CD8-positive, alpha-beta memory T cell (primary cell): Measurements from ENCODE around the gene SLC39A9. TPM values are rescaled to one million over a fixed set of nuclear protein-coding genes. Genes with fewer than 3 reads are reported as not detected.

Experiments used
- CTCF ChIA-PET: fragments of 350-600 bp; sonication (Branson Sonifier 250); formaldehyde crosslinking; loops from one replicate; lab custom pipeline; 2021; ENCODE audit warnings: antibody characterized with exemption; lab: Charles Lee
- POLR2A ChIA-PET: fragments of 350-600 bp; sonication (Branson Sonifier 250); formaldehyde crosslinking; loops from one replicate; lab custom pipeline; 2021; ENCODE audit warnings: antibody characterized with exemption; lab: Charles Lee
- DNase-seq, 5 donors: peaks; one replicate each; pipeline versions ENCODE4 v3.0.0 to v3.0.0-alpha.2; 2020 to 2022; ENCODE audit warnings: mixed read lengths in 1 of 5
- H3K27ac ChIP-seq: one replicate; pipeline ENCODE4 v1.7.0; 2013; ENCODE audit warnings: low read depth, mild to moderate bottlenecking, low read length, moderate library complexity
- H3K27me3 ChIP-seq: 2 replicates; pipeline ENCODE4 v1.7.0; 2013; ENCODE audit warnings: low read length, mild to moderate bottlenecking; ENCODE audit not compliant: insufficient read depth, poor library complexity, severe bottlenecking
- H3K36me3 ChIP-seq: 2 replicates; pipeline ENCODE4 v1.7.0; 2013; ENCODE audit warnings: mild to moderate bottlenecking, low read length, moderate library complexity; ENCODE audit not compliant: insufficient read depth
- H3K4me1 ChIP-seq: 2 replicates; pipeline ENCODE4 v1.7.0; 2013; ENCODE audit warnings: mild to moderate bottlenecking, low read length, moderate library complexity; ENCODE audit not compliant: insufficient read depth
- H3K4me3 ChIP-seq: 2 replicates; pipeline ENCODE4 v1.7.0; 2013; ENCODE audit warnings: mild to moderate bottlenecking, low read length
- H3K9me3 ChIP-seq: 2 replicates; pipeline ENCODE4 v1.7.0; 2013; ENCODE audit warnings: mild to moderate bottlenecking, low read length
- H3K27ac Mint-ChIP-seq, 8 donors: one replicate each; pipeline ENCODE4 v1.8.0; 2020 to 2021; ENCODE audit warnings: mixed read lengths in 8 of 8, mild to moderate bottlenecking in 6 of 8, inconsistent platforms in 3 of 8, moderate library complexity in 3 of 8
- H3K27me3 Mint-ChIP-seq, 2 donors: one replicate each; pipeline ENCODE4 v1.8.0; 2020 to 2021; ENCODE audit warnings: mixed read lengths in 2 of 2, mild to moderate bottlenecking in 1 of 2, moderate library complexity in 1 of 2
- H3K36me3 Mint-ChIP-seq, 3 donors: one replicate each; pipeline ENCODE4 v1.8.0; 2020 to 2021; ENCODE audit warnings: mixed read lengths in 3 of 3, inconsistent platforms in 1 of 3, mild to moderate bottlenecking in 1 of 3
- H3K4me1 Mint-ChIP-seq, 3 donors: one replicate each; pipeline ENCODE4 v1.8.0; 2020 to 2021; ENCODE audit warnings: mixed read lengths in 3 of 3, inconsistent platforms in 1 of 3, mild to moderate bottlenecking in 1 of 3
- H3K4me3 Mint-ChIP-seq, 7 donors: one replicate each; pipeline ENCODE4 v1.8.0; 2020 to 2021; ENCODE audit warnings: mixed read lengths in 7 of 7, mild to moderate bottlenecking in 6 of 7, moderate library complexity in 4 of 7, inconsistent platforms in 2 of 7
- H3K9me3 Mint-ChIP-seq, 5 donors: one replicate each; pipeline ENCODE4 v1.8.0; 2020 to 2022; ENCODE audit warnings: mixed read lengths in 5 of 5, mild to moderate bottlenecking in 3 of 5, moderate library complexity in 2 of 5, inconsistent platforms in 1 of 5
- polyA plus RNA-seq: library from polyadenylated mRNA; unstranded; fragments of 300-500 nt; fragmentation: Illumina TruSeq; gene quantifications from one replicate; pipeline ENCODE4 v1.2.3, GENCODE V29; 2021
- total RNA-seq, 2 experiments: library from RNA; stranded (reverse); gene quantifications; one replicate each; pipeline ENCODE4 v1.2.3, GENCODE V29; 2021

Gene SLC39A9
- total and polyA plus RNA-seq, 3 experiments from 2014 or later: 18.9 to 53.6 (median 51.3) TPM

- Histone ChIP-seq H3K27ac (no peak overlapping the region), H3K4me1 (peaks cover 12% of the 10 kb centered on the region), H3K4me3 (no peak overlapping the region), H3K36me3 (no peaks in the 10 kb centered on the region), H3K27me3 (no peaks in the 10 kb centered on the region), H3K9me3 (no peaks in the 10 kb centered on the region)
- peaks cover 2 to 14% of the 10 kb centered on the region in 2 donors for H3K27me3 Mint-ChIP-seq
- peaks cover 10 to 20% (median 10%) of the 10 kb centered on the region in 3 donors for H3K4me1 Mint-ChIP-seq
- peak overlapping the region in 2 of 7 donors; percentile 74 to 75 for H3K4me3 Mint-ChIP-seq
- peaks cover 0 to 2% (median 0%) of the 10 kb centered on the region in 5 donors for H3K9me3 Mint-ChIP-seq
- no peak for DNase-seq
- ChIA-PET POLR2A (interaction anchor here (1.4 kb wide), 1 partner anchor 43 kb away, joined by 3 read pairs; the partner anchor contains the start of genes ERH and SLC39A9), CTCF (no interaction called here)
- peak overlapping the region in 3 of 8 donors; percentile 83 to 92 (median 89) for H3K27ac Mint-ChIP-seq
- peaks cover 0 to 2% (median 0%) of the 10 kb centered on the region in 3 donors for H3K36me3 Mint-ChIP-seq
These were observed 43.3 kb upstream of the SLC39A9 start for GRCh38 chr14:69355154-69355597.

DNA sequence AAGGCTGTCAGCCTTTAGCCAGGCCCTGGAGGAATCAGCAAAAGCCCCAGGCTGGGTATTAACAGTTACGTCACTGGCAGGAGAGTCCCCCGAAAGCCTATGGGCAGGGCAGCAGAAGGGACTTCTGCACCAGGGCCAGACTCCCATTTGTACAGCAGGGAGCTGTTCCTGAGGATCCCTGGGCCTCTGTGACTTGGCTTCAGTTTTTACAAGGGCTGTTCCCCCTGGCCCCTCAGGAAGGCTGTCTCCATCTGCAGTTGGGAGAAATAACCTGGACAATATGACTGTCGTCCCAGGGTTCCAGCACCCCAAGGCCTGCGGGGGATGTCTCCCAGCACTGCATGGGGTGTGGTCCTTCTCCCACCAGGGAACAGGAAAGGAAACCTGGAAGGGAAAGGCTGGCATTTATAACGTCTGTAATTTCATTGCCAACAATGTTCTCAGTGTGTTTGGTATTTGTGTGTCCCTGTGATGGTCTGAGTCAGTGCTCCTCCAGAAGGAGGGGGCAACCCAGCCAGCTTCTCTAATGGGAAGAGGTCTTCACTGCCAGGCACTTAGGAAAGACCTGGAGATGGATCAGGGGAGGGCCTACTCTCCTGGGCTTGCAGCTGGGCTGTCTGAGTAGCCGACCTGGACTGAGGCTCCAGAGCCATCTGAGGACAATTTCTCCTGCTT, 42.7 kb upstream of the SLC39A9 start:
- Histone ChIP-seq H3K4me3 (no peak overlapping the region), H3K27ac (no peak overlapping the region), H3K27me3 (no peaks in the 10 kb centered on the region), H3K9me3 (no peaks in the 10 kb centered on the region), H3K4me1 (peaks cover 12% of the 10 kb centered on the region), H3K36me3 (no peaks in the 10 kb centered on the region)
- peak overlapping the region in 1 of 7 donors; percentile 13 for H3K4me3 Mint-ChIP-seq
- no peak overlapping the region for H3K27ac Mint-ChIP-seq
- no peak for DNase-seq
- H3K27me3 Mint-ChIP-seq: peaks cover 0 to 12% of the 10 kb centered on the region in 2 donors
- peaks cover 0 to 2% (median 0%) of the 10 kb centered on the region in 5 donors for H3K9me3 Mint-ChIP-seq
- H3K4me1 Mint-ChIP-seq: peaks cover 10 to 20% (median 10%) of the 10 kb centered on the region in 3 donors
- peaks cover 0 to 2% (median 0%) of the 10 kb centered on the region in 3 donors for H3K36me3 Mint-ChIP-seq
- CTCF ChIA-PET: no interaction called here
- POLR2A ChIA-PET: no interaction called here

DNA sequence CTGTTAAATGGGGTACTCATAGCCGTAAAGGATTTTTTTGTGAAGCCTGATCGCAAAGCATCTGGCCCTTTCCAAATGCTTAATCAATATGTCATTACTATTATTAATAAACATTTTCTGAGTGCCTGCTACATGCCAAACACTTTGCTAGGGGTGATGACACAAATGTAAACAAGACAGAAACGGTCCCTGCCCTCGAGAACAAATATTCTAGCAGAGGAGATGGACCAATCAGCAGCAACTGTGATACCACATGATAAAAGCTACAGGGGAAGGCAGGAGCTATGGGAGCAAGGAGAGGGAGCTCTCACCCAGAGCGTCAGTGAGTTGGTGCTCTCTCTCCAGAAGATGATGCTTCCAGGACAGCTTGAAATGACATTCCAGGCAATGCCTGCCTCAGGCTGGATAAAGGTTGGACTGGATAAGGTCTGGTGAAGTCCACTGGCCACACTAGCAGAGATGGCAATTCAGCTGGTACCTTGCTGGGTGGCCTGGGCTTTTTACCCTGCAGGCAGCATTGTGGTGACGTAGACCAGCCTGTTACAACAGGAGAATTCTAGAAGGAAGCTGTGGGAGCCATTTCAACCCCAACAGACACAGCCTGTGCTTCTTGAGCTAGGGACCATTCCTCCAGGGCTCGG, 41.5 kb upstream of the SLC39A9 start:
- no peak for DNase-seq
- Mint-ChIP-seq H3K4me1 (peaks cover 10 to 20% (median 10%) of the 10 kb centered on the region in 3 donors), H3K27me3 (peaks cover 0 to 11% of the 10 kb centered on the region in 2 donors), H3K27ac (peak overlapping the region in 1 of 8 donors; percentile 38), H3K4me3 (no peak overlapping the region), H3K9me3 (peaks cover 0 to 2% (median 0%) of the 10 kb centered on the region in 5 donors), H3K36me3 (peaks cover 0 to 2% (median 0%) of the 10 kb centered on the region in 3 donors)
- no peak overlapping the region for H3K4me3 ChIP-seq
- no peak overlapping the region for H3K27ac ChIP-seq
- CTCF ChIA-PET: no interaction called here
- no peaks in the 10 kb centered on the region for H3K36me3 ChIP-seq
- POLR2A ChIA-PET: no interaction called here
- no peaks in the 10 kb centered on the region for H3K27me3 ChIP-seq
- H3K9me3 ChIP-seq: no peaks in the 10 kb centered on the region
- peaks cover 12% of the 10 kb centered on the region for H3K4me1 ChIP-seq

- CTCF ChIA-PET: no interaction called here
These were observed 40.8 kb upstream of the SLC39A9 start for GRCh38 chr14:69357544-69358200.

GRCh38 chr14:69358233-69358963, 40.1 kb upstream of the SLC39A9 start:
- no peak overlapping the region for H3K27ac ChIP-seq
- POLR2A ChIA-PET: no interaction called here

More at GRCh38 chr14:69357544-69358200, 40.8 kb upstream of the SLC39A9 start:
- POLR2A ChIA-PET: no interaction called here
- DNase-seq: no peak
- peaks cover 12% of the 10 kb centered on the region for H3K4me1 ChIP-seq
- H3K27ac ChIP-seq: no peak overlapping the region
- H3K4me3 Mint-ChIP-seq: no peak overlapping the region
- H3K9me3 Mint-ChIP-seq: peaks cover 0 to 2% (median 0%) of the 10 kb centered on the region in 5 donors
- peaks cover 10 to 20% (median 10%) of the 10 kb centered on the region in 3 donors for H3K4me1 Mint-ChIP-seq
- H3K27ac Mint-ChIP-seq: peak overlapping the region in 1 of 8 donors; percentile 38
- H3K9me3 ChIP-seq: no peaks in the 10 kb centered on the region
- H3K27me3 ChIP-seq: no peaks in the 10 kb centered on the region
- no peak overlapping the region for H3K4me3 ChIP-seq
- peaks cover 0 to 11% of the 10 kb centered on the region in 2 donors for H3K27me3 Mint-ChIP-seq
- no peaks in the 10 kb centered on the region for H3K36me3 ChIP-seq
- peaks cover 0 to 2% (median 0%) of the 10 kb centered on the region in 3 donors for H3K36me3 Mint-ChIP-seq

GRCh38 chr14:69358966-69359365, 39.5 kb upstream of the SLC39A9 start:
- no peak overlapping the region for H3K27ac ChIP-seq
- Mint-ChIP-seq H3K4me1 (peaks cover 10 to 15% (median 10%) of the 10 kb centered on the region in 3 donors), H3K9me3 (peaks cover 0 to 2% (median 0%) of the 10 kb centered on the region in 5 donors), H3K4me3 (no peak overlapping the region), H3K27ac (no peak overlapping the region), H3K27me3 (peaks cover 0 to 11% of the 10 kb centered on the region in 2 donors), H3K36me3 (peaks cover 0 to 2% (median 0%) of the 10 kb centered on the region in 3 donors)
- DNase-seq: no peak
- POLR2A ChIA-PET: no interaction called here
- no peak overlapping the region for H3K4me3 ChIP-seq
- no peaks in the 10 kb centered on the region for H3K27me3 ChIP-seq
- H3K9me3 ChIP-seq: no peaks in the 10 kb centered on the region
- H3K4me1 ChIP-seq: peaks cover 12% of the 10 kb centered on the region
- no peaks in the 10 kb centered on the region for H3K36me3 ChIP-seq
- CTCF ChIA-PET: no interaction called here

More at GRCh38 chr14:69358233-69358963, 40.1 kb upstream of the SLC39A9 start:
- CTCF ChIA-PET: no interaction called here
- no peaks in the 10 kb centered on the region for H3K27me3 ChIP-seq
- no peak for DNase-seq
- H3K4me1 Mint-ChIP-seq: peaks cover 10 to 20% (median 10%) of the 10 kb centered on the region in 3 donors
- peaks cover 0 to 11% of the 10 kb centered on the region in 2 donors for H3K27me3 Mint-ChIP-seq
- peaks cover 12% of the 10 kb centered on the region for H3K4me1 ChIP-seq
- no peaks in the 10 kb centered on the region for H3K36me3 ChIP-seq
- H3K27ac Mint-ChIP-seq: no peak overlapping the region
- H3K9me3 Mint-ChIP-seq: peaks cover 0 to 2% (median 0%) of the 10 kb centered on the region in 5 donors
- H3K4me3 Mint-ChIP-seq: no peak overlapping the region
- H3K36me3 Mint-ChIP-seq: peaks cover 0 to 2% (median 0%) of the 10 kb centered on the region in 3 donors
- H3K9me3 ChIP-seq: no peaks in the 10 kb centered on the region
- no peak overlapping the region for H3K4me3 ChIP-seq

- Mint-ChIP-seq H3K27me3 (peaks cover 0 to 11% of the 10 kb centered on the region in 2 donors), H3K4me1 (no peaks in the 10 kb centered on the region), H3K27ac (peak overlapping the region in 1 of 8 donors; percentile 38), H3K4me3 (no peak overlapping the region), H3K36me3 (no peaks in the 10 kb centered on the region), H3K9me3 (peaks cover 0 to 2% (median 0%) of the 10 kb centered on the region in 5 donors)
- DNase-seq: no peak
- H3K27ac ChIP-seq: no peak overlapping the region
- no peak overlapping the region for H3K4me3 ChIP-seq
- H3K27me3 ChIP-seq: no peaks in the 10 kb centered on the region
- CTCF ChIA-PET: no interaction called here
- POLR2A ChIA-PET: no interaction called here
- no peaks in the 10 kb centered on the region for H3K9me3 ChIP-seq
- no peaks in the 10 kb centered on the region for H3K36me3 ChIP-seq
- H3K4me1 ChIP-seq: no peaks in the 10 kb centered on the region
These were observed 37.9 kb upstream of the SLC39A9 start for GRCh38 chr14:69360438-69361108.
